HEK293T (cell line): ENCODE data around the gene ZNF724.
"Not testable (repeated sequence)": the region's sequence is repeated elsewhere in the genome, so short reads cannot be mapped to it uniquely, and the experiment has no call there.

Source experiments
- ARNT ChIP-seq: fragments of 450-650 bp; IDR thresholded peaks from 2 replicates; pipeline ENCODE4 v1.6.1; 2017; ENCODE audit warnings: mild to moderate bottlenecking
- ELF4 ChIP-seq: fragments of 450-650 bp; IDR thresholded peaks from 2 replicates; pipeline ENCODE4 v1.6.1; 2017; ENCODE audit warnings: antibody characterized with exemption
- FOXM1 ChIP-seq: fragments of 450-650 bp; IDR thresholded peaks from 2 replicates; pipeline ENCODE4 v1.6.1; 2017; ENCODE audit warnings: mild to moderate bottlenecking, borderline replicate concordance
- SP1 ChIP-seq: fragments of 450-650 bp; IDR thresholded peaks from 2 replicates; pipeline ENCODE4 v1.6.1; 2017
- SUZ12 ChIP-seq: fragments of 450-650 bp; IDR thresholded peaks from 2 replicates; pipeline ENCODE4 v1.6.1; 2016; ENCODE audit warnings: mild to moderate bottlenecking
- TARDBP ChIP-seq: fragments of 450-650 bp; IDR thresholded peaks from 2 replicates; pipeline ENCODE4 v1.6.1; 2016

- TF ChIP-seq SUZ12, SP1, ELF4, FOXM1, ARNT, TARDBP: not testable (repeated sequence)
These were observed 35.1 kb upstream of the ZNF724 start for GRCh38 chr19:23285326-23285725.
